K562 (cell line): ENCODE measurements around the gene NAV2. TPM values are rescaled to one million over a fixed set of nuclear protein-coding genes. Genes with fewer than 3 reads are reported as not detected.
A peak's percentile ranks its signal among the peaks of the same experiment; 100 is the strongest.

Experiments
- BHLHE40 ChIP-seq: IDR thresholded peaks from 2 replicates; pipeline ENCODE4 v1.6.1; 2011; ENCODE audit warnings: low read length, improper control_type of control experiment
- GATAD2A ChIP-seq: fragments of 450-650 bp; IDR thresholded peaks from 2 replicates; pipeline ENCODE4 v1.6.1; 2017
- KLF10 ChIP-seq: fragments of 250-450 bp; sonication (Bioruptor Pico); IDR thresholded peaks from 2 replicates; pipeline ENCODE4 v1.6.1; 2021; ENCODE audit warnings: matching md5 sums
- NFIX ChIP-seq: fragments of 250-450 bp; sonication (Bioruptor Pico); IDR thresholded peaks from 2 replicates; pipeline ENCODE4 v1.4.0; 2020; ENCODE audit warnings: low read depth, mild to moderate bottlenecking, moderate library complexity
- RBM39 ChIP-seq: fragments of 200-400 bp; formaldehyde crosslinking; optimal IDR thresholded peaks from 2 replicates; pipeline ENCODE3; 2018; ENCODE audit warnings: low read depth, low read length
- THAP7 ChIP-seq: fragments of 250-450 bp; sonication (Bioruptor Pico); IDR thresholded peaks from 2 replicates; pipeline ENCODE4 v1.5.0; 2021
- USF1 ChIP-seq: sonication (generic); formaldehyde crosslinking; IDR thresholded peaks from 2 replicates; pipeline ENCODE4 v1.9.0; 2022; ENCODE audit warnings: mild to moderate bottlenecking, missing genetic modification reagents
- ZFPM2 ChIP-seq: fragments of 250-450 bp; sonication (Bioruptor Pico); IDR thresholded peaks from 2 replicates; pipeline ENCODE4 v1.5.1; 2022; ENCODE audit warnings: mild to moderate bottlenecking
- ZNF277 ChIP-seq: fragments of 250-450 bp; sonication (Bioruptor Pico); IDR thresholded peaks from 2 replicates; pipeline ENCODE4 v1.8.0; 2022; ENCODE audit warnings: inconsistent platforms, mild to moderate bottlenecking, moderate library complexity, borderline replicate concordance
- ZNF507 ChIP-seq: conservative IDR thresholded peaks from 2 replicates; pipeline ENCODE4 v1.6.1; 2017; ENCODE audit warnings: missing genetic modification characterization, missing compliant biosample characterization
- ZNF592 ChIP-seq: fragments of 450-650 bp; IDR thresholded peaks from 2 replicates; pipeline ENCODE4 v1.6.1; 2017; ENCODE audit warnings: antibody characterized with exemption, mild to moderate bottlenecking
- ZNF655 ChIP-seq: fragments of 250-450 bp; sonication (Bioruptor Pico); IDR thresholded peaks from 2 replicates; pipeline ENCODE4 v1.5.0; 2021
- ZNF740 ChIP-seq, 3 experiments: fragments of 200-800 bp in 1 of 3; sonication (Bioruptor generic) in 1 of 3; sonication (generic) in 1 of 3; formaldehyde crosslinking in 1 of 3; IDR thresholded peaks; 2 replicates each; pipeline versions ENCODE4 v1.6.1 to v1.8.0; 2016 to 2022; ENCODE audit warnings: mild to moderate bottlenecking in 2 of 3, missing compliant biosample characterization in 2 of 3, missing genetic modification characterization in 2 of 3, missing genetic modification reagents in 1 of 3
- polyA plus RNA-seq, 8 experiments: library from polyadenylated mRNA; depleted of rRNA in 4 of 8; stranded (reverse) in 5 of 8; unstranded in 3 of 8; fragments of >200 nt; fragmentation: Nextera tagmentation in 2 of 8; fragmentation: Illumina TruSeq in 1 of 8; extraction: Ambion mirVana in 2 of 8; extraction: Trizol in 1 of 8; gene quantifications; 2 replicates each; pipeline versions ENCODE4 v1.2.1 to v1.2.3, GENCODE V29; 2011 to 2014; ENCODE audit warnings: inconsistent platforms in 1 of 8, missing spikeins in 1 of 8
- total RNA-seq, 7 experiments: library from RNA; depleted of rRNA in 6 of 7; stranded (reverse); fragments of >200 nt in 6 of 7; fragmentation: Illumina TruSeq in 2 of 7; extraction: Trizol in 2 of 7; gene quantifications; 2 replicates each; pipeline versions ENCODE4 v1.2.1 to v1.2.3, GENCODE V29; 2011 to 2021; ENCODE audit warnings: low replicate concordance in 1 of 7

NAV2 gene
- total and polyA plus RNA-seq, 9 of the 15 experiments (the other 6 are each of a cell fraction or from before 2014, with no cell fraction given) = 0.03 to 0.35 (median 0.05) TPM

GRCh38 chr11:19975414-19975990 is 262.9 kb downstream of the NAV2 start (continued):
- TF ChIP-seq ZNF740 (CRISPR knock-in tag; IDR thresholded peaks at IDR 0.05) (no peak), ZNF740 (tag; IDR thresholded peaks at IDR 0.05) (no peak), ZNF277 (no peak), THAP7 (CRISPR knock-in tag) (no peak), ZNF592 (peak; percentile 29; the same call in 1 of the 2 replicates), KLF10 (CRISPR knock-in tag) (no peak), ZNF507 (tag) (no peak), USF1 (peak; percentile 73), NFIX (CRISPR knock-in tag) (no peak), ZFPM2 (CRISPR knock-in tag) (no peak), GATAD2A (no peak), BHLHE40 (no peak), ZNF655 (CRISPR knock-in tag) (no peak), RBM39 (no peak)
